NCI-H226 (cell line): ENCODE data around the gene UTS2.
A peak's percentile ranks its signal among the peaks of the same experiment; 100 is the strongest.

Experiments used
- DNase-seq: peaks from one replicate; pipeline ENCODE4 v3.0.0-alpha.2; 2015

Gene UTS2

DNA sequence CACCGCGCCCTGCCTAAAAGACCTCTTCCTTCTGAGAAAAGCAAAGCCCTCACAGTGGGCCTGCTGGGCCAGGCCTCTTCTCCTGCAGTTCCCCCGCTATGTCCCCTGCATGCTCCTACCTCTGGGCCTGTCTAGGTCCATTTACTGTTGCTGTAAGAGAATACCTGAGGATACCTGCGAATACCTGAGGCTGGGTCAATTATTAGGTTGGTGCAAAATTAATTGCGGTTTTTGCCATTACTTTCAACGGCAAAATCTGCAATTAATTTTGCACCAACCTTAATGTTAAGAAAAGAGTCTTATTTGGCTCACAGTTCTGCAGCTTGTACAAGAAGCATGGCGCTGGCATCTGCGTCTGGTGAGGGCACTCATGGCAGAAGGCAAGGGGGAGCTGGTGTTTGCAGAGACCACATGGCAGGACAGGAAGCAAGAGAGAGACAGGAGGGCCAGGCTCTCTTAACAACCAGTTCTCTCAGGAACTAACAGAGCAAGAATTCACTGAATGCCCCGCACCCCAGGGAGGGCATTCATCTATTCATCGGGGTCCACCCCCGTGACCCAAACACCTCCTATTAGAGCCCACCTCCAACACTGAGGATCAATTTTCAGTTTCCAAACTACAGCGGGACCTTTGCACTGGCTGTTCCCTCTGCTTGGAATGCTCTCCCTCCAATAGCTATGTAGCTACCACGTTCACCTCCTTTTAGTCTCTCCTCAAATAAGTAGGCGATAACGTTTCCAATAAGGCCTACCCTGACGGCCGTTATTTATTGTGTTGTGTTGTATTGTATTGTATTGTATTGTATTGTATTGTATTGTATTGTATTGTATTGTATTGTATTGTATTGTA is 9.6 kb upstream of the UTS2 start:
- no peak for DNase-seq

DNA sequence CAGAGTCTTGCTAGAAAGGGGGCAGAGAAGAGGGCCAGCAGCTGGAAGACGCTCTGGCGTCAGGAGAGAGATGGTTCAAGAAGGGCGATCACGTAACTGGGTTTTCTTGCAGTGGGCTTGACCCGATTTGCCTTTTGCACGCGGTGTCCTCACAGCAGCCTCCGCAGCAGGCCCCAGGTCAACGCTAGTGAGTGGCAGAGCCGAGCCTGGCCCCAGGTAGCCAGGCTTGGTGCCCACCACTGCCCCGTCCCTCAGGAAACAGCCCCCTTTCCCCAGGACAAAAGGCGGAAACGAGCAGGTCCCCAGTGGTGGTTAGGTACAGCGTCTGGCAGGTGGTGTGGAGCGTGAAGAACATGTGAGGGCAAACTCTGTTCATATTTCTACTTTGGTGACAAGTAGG is 8.6 kb upstream of the UTS2 start:
- no peak for DNase-seq

DNA sequence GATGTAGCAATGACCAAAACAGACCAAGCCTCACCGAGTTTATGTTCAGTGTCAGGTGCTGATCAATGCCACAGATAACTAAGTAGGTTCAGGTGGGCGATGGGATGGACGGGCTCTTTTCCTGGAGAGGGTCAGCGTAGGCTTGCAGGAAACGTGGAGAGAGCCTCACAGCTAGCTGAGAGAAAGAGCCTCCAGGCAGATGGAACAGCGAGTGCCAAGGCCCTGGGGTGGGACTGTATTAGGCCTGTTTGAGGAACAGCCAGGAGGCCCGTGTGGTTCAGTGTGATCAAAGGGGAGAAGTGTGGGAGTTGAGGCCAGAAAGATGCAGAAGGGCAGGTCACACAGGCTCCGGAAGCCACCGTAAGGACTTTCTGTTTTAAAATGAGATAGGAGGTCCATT is 7.3 kb upstream of the UTS2 start:
- no peak for DNase-seq

GRCh38 chr1:7859406-7859805 is 6.5 kb upstream of the UTS2 start:
- DNase-seq: no peak

GRCh38 chr1:7857985-7858384 is 5.1 kb upstream of the UTS2 start:
- no peak for DNase-seq

DNA sequence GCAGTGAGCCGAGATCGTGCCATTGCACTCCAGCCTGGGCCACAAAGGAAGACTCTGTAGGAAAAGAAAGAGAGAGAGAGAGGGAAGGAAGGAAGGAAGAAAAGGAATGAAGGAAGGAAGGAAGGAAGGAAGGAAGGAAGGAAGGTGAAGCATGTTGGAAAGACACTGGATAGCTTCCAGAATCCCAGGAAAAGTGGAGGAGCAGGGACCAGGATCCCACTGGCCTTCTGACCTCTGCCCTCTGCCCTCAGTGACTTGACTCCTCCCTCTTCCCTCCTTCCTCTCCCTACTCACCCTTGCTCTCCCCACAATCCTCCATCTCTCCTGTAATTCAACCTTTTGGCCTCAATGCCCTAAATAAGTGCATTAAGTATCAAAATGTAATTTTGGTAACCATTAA is 4.1 kb upstream of the UTS2 start:
- DNase-seq: no peak

DNA sequence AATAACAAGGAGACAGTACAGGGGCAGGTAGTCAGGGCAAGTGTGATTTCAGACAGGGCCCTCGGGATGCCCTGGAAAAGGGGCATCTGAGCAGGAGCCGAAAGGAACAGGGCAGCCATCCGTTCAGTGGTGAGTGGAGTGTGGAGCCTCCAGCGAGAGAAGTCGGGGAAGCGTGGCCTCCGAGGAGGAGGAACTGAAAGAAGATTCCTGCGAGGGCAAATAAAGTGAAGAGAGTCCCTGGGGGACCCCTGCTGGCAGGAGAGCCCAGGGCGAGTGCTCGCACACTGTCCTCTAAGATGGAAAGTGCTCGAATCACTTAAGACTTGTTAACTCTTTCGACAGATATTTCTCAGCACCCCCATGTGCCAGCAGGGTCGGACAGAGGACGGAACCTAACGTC is 3.5 kb upstream of the UTS2 start:
- DNase-seq: no peak

DNA sequence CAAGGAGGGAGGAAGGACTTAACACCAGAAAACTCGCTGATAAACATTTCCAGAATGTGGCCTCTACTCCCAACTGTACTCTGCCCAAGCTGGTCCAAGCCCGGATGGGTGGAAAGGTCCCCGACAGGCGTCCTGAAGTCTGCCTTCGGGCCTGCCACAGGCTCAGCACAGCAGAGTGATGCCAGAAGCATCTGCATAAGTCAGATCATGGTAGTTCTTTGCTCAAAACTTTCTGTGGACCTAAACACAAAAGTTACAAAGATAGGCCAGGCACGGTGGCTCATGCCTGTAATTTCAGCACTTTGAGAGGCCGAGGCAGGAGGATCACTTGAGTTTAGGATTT is 790 bp upstream of the UTS2 start:
- no peak for DNase-seq

DNA sequence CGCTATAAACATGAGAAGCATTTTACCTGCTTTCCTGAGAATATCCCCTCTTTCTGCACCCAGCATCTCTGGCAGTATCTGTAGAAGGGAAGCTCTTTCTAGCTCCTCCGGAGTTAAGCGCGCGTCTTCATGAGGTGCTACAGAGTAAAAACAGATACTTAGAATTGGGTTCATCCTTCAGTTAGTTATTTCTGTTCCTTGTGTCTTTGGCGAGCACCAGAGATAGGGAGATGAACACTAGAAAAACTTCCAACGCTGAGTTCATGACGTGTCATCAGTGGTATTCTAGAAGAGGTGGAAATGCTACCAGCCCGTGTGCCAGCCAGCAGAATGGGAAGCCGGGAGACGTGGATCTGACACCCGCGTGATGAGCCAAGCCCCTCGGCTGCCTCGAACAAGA is 2.1 kb downstream of the UTS2 start:
- no peak for DNase-seq

DNA sequence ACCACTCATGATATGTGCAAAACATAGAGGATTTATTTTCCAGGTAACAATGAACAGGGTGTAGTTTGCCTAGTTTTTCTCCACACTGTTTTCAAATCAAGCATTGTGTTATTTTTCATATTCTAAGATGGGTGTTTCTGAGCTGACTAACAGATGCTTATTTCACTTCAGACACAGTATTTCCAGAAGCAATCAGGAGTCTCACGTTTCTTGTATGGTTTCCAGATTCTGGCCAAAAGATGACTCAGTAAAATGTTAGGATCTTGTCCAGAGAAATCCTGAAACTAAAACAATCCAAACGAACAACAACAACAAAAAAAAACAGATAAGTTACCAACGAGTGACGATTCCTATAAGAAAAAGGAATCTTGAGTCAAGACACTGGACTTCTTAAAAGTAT is 5.3 kb downstream of the UTS2 start:
- DNase-seq: peak; percentile 41

- DNase-seq: no peak
Observed at GRCh38 chr1:7846656-7847055, 6.2 kb downstream of the UTS2 start.

GRCh38 chr1:7845761-7846160 is 7.1 kb downstream of the UTS2 start:
- DNase-seq: peak; percentile 79

DNA sequence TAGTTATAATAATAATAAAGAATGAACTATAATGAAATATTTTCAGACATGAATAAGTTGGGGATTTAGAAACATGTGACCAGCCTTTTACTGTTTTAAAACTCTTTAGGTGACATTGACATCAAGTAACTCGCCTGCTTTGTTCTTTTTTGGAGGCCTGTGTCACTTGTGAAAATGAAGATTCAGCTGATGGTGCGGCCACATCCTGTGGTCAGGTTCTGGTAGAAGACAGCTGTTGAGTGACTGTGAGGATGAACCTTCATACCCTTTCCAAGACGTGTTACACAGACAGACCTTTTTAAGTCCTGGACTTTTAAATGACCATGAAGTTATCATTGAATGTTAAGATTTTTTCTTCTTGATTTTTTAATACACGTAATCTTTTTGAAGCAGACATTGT is 10.3 kb downstream of the UTS2 start:
- DNase-seq: no peak

GRCh38 chr1:7839526-7839925 is 13.3 kb downstream of the UTS2 start:
- no peak for DNase-seq

GRCh38 chr1:7838714-7839113 is 14.2 kb downstream of the UTS2 start:
- no peak for DNase-seq

DNA sequence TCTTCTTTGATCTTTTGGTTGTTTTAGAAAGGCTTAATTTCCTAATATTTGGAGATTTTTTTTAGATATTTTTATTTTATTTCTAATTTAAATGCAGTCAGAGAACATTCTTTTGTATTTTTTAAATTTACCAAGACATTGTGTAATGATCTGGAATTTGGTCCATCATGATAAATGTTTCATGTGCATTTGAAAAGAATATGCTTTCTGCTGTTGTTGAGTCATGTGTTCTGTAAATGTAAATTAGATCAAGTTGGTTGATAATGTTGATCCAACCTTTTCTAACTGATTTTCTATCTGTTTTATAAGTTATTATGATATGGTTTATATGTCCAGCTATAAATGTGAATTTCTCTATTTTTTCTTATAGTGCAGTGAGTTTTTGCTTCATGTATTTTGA is 19.8 kb downstream of the UTS2 start:
- DNase-seq: no peak

DNA sequence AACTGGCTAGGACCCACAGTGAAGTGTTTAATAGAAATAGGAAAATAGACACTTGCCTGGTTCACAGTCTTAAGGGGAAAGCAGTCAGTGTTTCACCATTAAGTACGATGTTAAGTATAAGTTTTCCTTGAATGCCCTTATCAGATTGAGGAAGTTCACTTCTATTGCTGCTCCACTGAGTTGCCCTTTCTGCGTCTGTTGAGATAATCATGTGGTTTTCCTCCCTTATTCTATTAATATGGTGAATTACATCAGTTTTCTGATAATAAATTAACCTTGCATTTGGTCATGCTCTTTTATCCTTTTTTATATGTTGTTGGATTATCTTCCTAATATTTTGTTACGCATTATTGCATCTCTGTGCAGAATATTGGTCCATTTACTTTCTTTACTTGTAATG is 21.4 kb downstream of the UTS2 start:
- DNase-seq: no peak

GRCh38 chr1:7827126-7827955 is 25.5 kb downstream of the UTS2 start:
- DNase-seq: no peak

GRCh38 chr1:7826363-7826762 is 26.5 kb downstream of the UTS2 start:
- DNase-seq: no peak

DNA sequence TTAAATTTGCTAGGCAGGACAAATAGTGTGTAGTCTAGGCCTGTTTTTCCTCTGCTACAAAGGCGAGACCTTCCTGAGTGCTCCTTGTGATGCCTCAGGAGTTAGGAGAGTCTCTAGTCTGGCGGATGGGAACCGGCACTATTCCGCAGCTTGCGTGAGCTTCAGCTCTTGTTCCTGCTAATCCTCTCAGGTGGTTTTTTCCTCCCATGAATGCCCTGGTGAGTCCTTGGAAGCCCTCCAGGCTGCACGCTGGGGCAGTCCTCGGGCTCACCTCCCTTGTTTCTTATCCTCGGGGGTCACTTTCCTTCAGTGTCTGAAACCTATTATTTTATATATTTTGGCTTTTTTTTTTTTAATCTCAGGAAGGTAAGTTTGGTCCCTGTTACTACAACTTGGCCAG is 28.2 kb downstream of the UTS2 start:
- DNase-seq: no peak

- DNase-seq: no peak
Observed at GRCh38 chr1:7821282-7821681, 31.6 kb downstream of the UTS2 start.

DNA sequence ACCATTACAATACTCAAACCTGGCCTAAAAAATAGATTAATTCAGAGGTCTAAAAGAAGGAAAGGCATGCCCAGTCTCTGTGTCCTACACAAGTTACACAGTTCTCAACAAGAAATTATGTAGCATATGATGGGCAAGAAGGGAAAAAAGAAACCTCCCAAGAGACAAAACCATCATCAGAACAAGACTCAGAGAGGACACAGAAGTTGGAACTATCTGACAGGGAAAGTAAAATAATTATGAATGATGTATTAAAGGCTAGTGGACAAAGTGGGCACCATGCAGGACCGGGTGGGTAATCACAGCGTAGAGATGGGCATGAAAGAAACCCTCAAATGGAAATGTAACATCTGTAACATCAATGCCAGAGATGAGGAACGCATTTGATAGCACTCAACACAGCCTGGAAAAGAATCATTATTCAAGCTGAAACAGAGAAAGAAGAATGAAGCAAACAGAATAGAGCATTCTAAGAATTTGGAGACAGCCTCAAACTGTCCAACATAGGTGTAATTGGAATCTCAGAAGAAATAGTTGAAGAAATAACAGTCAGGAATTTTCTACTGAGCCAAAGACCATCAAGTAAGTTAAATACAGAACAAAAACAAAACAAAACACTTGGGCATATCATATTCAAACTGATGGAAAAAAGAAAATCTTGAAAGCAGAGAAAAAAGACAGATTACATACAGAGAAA is 39.0 kb downstream of the UTS2 start:
- DNase-seq: no peak

DNA sequence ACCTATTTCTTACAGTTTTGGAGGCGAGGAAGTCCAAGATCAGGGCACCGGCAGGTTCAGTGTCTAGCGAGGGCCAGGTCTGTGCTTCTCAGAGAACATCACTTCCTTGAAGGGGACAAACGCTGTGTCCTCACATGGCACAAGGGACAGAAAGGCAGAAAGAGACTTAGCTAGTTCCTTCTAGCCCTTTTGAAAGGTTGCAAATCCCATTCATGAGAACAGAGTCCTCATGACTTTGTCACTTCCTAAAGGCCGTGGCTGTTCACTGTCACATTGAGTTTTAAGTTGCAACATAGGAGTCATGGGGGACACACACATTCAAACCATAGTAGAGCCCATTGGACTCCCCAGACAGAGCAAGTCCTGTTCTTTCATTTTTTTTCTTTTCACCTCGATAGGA is 41.4 kb downstream of the UTS2 start:
- no peak for DNase-seq

GRCh38 chr1:7810395-7810794 is 42.5 kb downstream of the UTS2 start:
- peak; percentile 79 for DNase-seq
